Measurements from ENCODE around the gene SYTL4.

The SYTL4 gene

GRCh38 chrX:100647095-100647494 is 84.8 kb downstream of the SYTL4 start:
- no peak for DNase-seq

GRCh38 chrX:100645106-100645505 is 86.8 kb downstream of the SYTL4 start:
- no peak for DNase-seq

GRCh38 chrX:100643956-100644860 is 87.7 kb downstream of the SYTL4 start, which contains the start of gene SRPX2:
SRPX2 (plus strand) TSS chrX:100644199; CDS start chrX:100646323, 2,124 bp downstream.
- no peak for DNase-seq

GRCh38 chrX:100643212-100643611 is 88.7 kb downstream of the SYTL4 start:
- no peak for DNase-seq

GRCh38 chrX:100642290-100642689 is 89.6 kb downstream of the SYTL4 start:
- no peak for DNase-seq

- DNase-seq: peak; percentile 72 to 81
Measured at GRCh38 chrX:100636321-100636991, 95.5 kb downstream of the SYTL4 start, which contains the start of gene TSPAN6. TSPAN6 (minus strand) TSS chrX:100636806; CDS start chrX:100636694, 112 bp downstream.

- DNase-seq: no peak
Measured at GRCh38 chrX:100635989-100636320, 96.0 kb downstream of the SYTL4 start.

GRCh38 chrX:100635040-100635439 is 96.9 kb downstream of the SYTL4 start:
- DNase-seq: no peak

GRCh38 chrX:100625985-100626491 is 105.9 kb downstream of the SYTL4 start:
- no peak for DNase-seq

Measured in CD4-positive, alpha-beta T cell treated with Interferon alpha-2 for 1 hour (primary cell).